Karpas-422 (cell line): ENCODE measurements around the gene ZNF512. TPM values are rescaled to one million over a fixed set of nuclear protein-coding genes. Genes with fewer than 3 reads are reported as not detected.
"Not testable (repeated sequence)": the region's sequence is repeated elsewhere in the genome, so short reads cannot be mapped to it uniquely, and the experiment has no call there.

Experiments used
- DNase-seq: peaks from one replicate; pipeline ENCODE4 v3.0.0-alpha.2; 2015
- H2AFZ ChIP-seq: fragments of 200-600 bp; sonication (generic); 2 replicates; pipeline ENCODE4 v1.6.1; 2014; ENCODE audit warnings: antibody characterized with exemption, low read length, mixed read lengths
- H3K27ac ChIP-seq: fragments of 200-600 bp; sonication (generic); 2 replicates; pipeline ENCODE4 v1.5.1; 2014; ENCODE audit warnings: mild to moderate bottlenecking, low read length, moderate library complexity
- H3K27me3 ChIP-seq: fragments of 200-600 bp; sonication (generic); 2 replicates; pipeline ENCODE4 v1.6.1; 2014; ENCODE audit warnings: low read length, mixed read lengths
- H3K36me3 ChIP-seq: fragments of 200-600 bp; sonication (generic); 2 replicates; pipeline ENCODE4 v1.6.1; 2014; ENCODE audit warnings: low read length, mixed read lengths; ENCODE audit not compliant: insufficient read depth
- H3K4me1 ChIP-seq: fragments of 200-600 bp; sonication (generic); 2 replicates; pipeline ENCODE4 v1.6.1; 2014; ENCODE audit warnings: mild to moderate bottlenecking, low read length, mixed read lengths
- H3K4me2 ChIP-seq: fragments of 200-600 bp; sonication (generic); 2 replicates; pipeline ENCODE4 v1.6.1; 2014; ENCODE audit warnings: low read length, low read depth, mild to moderate bottlenecking; ENCODE audit not compliant: poor library complexity, severe bottlenecking
- H3K4me3 ChIP-seq: fragments of 200-600 bp; sonication (generic); 2 replicates; pipeline ENCODE4 v1.5.1; 2014; ENCODE audit warnings: mild to moderate bottlenecking, antibody characterized with exemption, low read length, mixed read lengths
- H3K79me2 ChIP-seq: fragments of 200-600 bp; sonication (generic); 2 replicates; pipeline ENCODE4 v1.6.1; 2014; ENCODE audit warnings: mild to moderate bottlenecking, low read length, mixed read lengths
- H3K9ac ChIP-seq: fragments of 200-600 bp; sonication (generic); 2 replicates; pipeline ENCODE4 v1.6.0; 2014; ENCODE audit warnings: low read length
- H3K9me2 ChIP-seq: fragments of 200-600 bp; sonication (generic), shearing (Covaris generic); replicated peaks from 2 replicates; pipeline ENCODE4 v1.6.0; 2014; ENCODE audit warnings: mild to moderate bottlenecking, low read length, moderate library complexity; ENCODE audit not compliant: insufficient read depth
- H3K9me3 ChIP-seq: fragments of 300-700, 200-600 bp; sonication (generic); 2 replicates; pipeline ENCODE4 v1.6.1; 2014; ENCODE audit warnings: low read length, mixed read lengths
- H4K20me1 ChIP-seq: fragments of 200-600 bp; sonication (generic); 2 replicates; pipeline ENCODE4 v1.6.1; 2014; ENCODE audit warnings: mild to moderate bottlenecking, antibody characterized with exemption, low read length, low read depth; ENCODE audit not compliant: insufficient read depth
- total RNA-seq: library from RNA; depleted of rRNA; stranded (reverse); fragments of >200 nt; shearing (Covaris generic); gene quantifications from 2 replicates; pipeline ENCODE4 v1.2.3, GENCODE V29; 2014; ENCODE audit warnings: low replicate concordance; rRNA removed

Gene ZNF512
- total RNA-seq, result 38.3 and 43.7 TPM in 2 replicates

DNA sequence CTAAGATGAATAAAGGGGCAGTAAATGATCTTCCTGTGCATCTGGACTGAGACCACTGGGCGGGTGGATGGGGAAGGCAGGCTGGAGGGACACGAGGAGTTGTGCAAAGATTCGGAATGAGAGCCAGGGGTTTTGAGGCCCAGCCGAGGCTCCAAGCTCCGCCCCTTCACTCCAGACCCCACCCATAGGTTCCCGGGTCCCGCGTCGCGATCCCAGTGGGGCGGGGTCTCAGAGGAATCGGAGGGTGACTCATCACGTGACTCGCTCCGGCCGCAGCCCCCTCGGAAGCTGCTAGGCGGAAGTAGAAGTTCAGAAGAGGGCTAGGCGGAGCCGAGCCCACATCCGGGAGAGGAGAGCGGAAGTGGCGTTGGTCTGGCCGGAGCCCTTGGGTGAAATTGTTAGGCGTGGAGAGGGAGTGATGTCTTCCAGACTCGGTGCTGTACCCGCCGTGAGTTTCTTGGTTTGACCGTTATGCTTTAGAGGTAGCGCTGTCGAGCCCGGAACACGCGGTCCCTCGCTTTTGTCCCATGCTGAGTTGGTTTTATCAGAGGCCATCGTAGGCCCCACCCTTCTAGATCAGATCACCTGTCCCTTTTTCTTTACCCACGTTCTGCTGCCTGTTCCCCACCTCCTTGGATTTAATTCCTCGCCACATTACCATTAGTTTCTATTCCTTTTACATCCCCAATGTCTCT lies at the start of gene ZNF512:
TSS of gene ZNF512 (plus strand) at position 348 of the 695 bp plus-strand sequence. CDS start at position 419, 71 bp downstream.
- Histone ChIP-seq H3K36me3 (peaks cover 12% of the 10 kb centered on the region), H3K4me2 (peak within 1 kb of the TSS; percentile 67), H4K20me1 (no peaks in the 10 kb centered on the region), H3K4me3 (peak within 1 kb of the TSS; percentile 86), H3K4me1 (peaks cover 19% of the 10 kb centered on the region), H3K9me3 (no peaks in the 10 kb centered on the region), H3K27ac (no peak within 1 kb of the TSS), H2AFZ (peak within 1 kb of the TSS; percentile 86), H3K9me2 (no peaks in the 10 kb centered on the region; the same call in 1 of the 2 replicates), H3K79me2 (peaks cover 48% of the 10 kb centered on the region), H3K27me3 (no peaks in the 10 kb centered on the region), H3K9ac (peak within 1 kb of the TSS; percentile 78)
- DNase-seq, result peak; percentile 97

DNA sequence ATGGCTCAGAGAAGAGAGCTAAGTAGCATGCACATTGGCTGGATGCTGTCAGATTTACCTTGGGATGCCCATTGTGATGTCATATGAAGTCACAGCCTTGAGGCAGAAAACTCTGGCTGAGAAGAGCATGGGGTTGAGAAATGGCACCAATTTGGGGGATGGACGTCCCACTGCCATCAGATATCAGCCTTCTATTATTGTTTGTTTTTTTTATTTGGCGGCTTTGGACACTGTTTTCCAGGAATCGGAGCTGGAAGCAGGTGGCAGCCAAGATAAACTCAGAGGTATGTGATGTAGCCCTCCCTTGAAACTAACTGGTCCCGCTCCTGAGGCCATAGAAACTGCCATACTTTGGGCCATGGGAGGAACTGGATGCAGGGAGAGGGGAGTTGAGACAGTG lies 45.6 kb upstream of the ZNF512 start:
- H2AFZ ChIP-seq, result no peak overlapping the region
- no peak overlapping the region for H3K9ac ChIP-seq
- no peaks in the 10 kb centered on the region for H3K4me1 ChIP-seq
- H4K20me1 ChIP-seq, result no peaks in the 10 kb centered on the region
- H3K4me2 ChIP-seq, result no peak overlapping the region
- H3K4me3 ChIP-seq, result no peak overlapping the region
- H3K79me2 ChIP-seq, result no peaks in the 10 kb centered on the region
- DNase-seq, result peak; percentile 2
- H3K27me3 ChIP-seq, result no peaks in the 10 kb centered on the region
- no peaks in the 10 kb centered on the region for H3K9me3 ChIP-seq
- H3K27ac ChIP-seq, result no peak overlapping the region
- H3K9me2 ChIP-seq, result no peaks in the 10 kb centered on the region
- no peaks in the 10 kb centered on the region for H3K36me3 ChIP-seq

DNA sequence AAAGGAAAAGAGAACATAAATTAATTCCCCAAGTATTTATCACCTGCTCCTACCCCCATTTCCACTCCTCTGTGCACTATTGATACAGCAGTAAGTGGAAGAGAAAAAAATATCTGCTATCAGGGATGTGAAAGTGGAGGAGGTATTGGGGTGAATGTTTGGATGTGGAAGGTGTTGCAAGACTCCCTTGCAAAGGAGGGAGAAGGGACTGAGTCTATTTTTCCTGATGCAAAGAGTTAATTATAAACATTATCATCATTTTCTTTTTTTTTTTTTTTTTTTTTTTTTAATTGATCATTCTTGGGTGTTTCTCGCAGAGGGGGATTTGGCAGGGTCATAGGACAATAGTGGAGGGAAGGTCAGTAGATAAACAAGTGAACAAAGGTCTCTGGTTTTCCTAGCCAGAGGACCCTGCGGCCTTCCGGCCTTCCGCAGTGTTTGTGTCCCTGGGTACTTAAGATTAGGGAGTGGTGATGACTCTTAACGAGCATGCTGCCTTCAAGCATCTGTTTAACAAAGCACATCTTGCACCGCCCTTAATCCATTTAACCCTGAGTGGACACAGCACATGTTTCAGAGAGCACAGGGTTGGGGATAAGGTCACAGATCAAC lies 43.9 kb upstream of the ZNF512 start:
- H4K20me1 ChIP-seq, H3K9ac ChIP-seq, H3K27me3 ChIP-seq, DNase-seq, H3K9me3 ChIP-seq, H3K79me2 ChIP-seq, H3K4me3 ChIP-seq, H3K9me2 ChIP-seq, H3K36me3 ChIP-seq, H3K4me2 ChIP-seq, H3K4me1 ChIP-seq, H2AFZ ChIP-seq, H3K27ac ChIP-seq: not testable (repeated sequence)

GRCh38 chr2:27539649-27540048 lies 43.2 kb upstream of the ZNF512 start:
- DNase-seq, H3K4me3 ChIP-seq, H3K79me2 ChIP-seq, H2AFZ ChIP-seq, H3K36me3 ChIP-seq, H3K4me2 ChIP-seq, H3K27me3 ChIP-seq, H3K9me2 ChIP-seq, H4K20me1 ChIP-seq, H3K27ac ChIP-seq, H3K4me1 ChIP-seq, H3K9me3 ChIP-seq, H3K9ac ChIP-seq: not testable (repeated sequence)

GRCh38 chr2:27544143-27544821 lies 38.6 kb upstream of the ZNF512 start:
- Histone ChIP-seq H3K36me3 (no peaks in the 10 kb centered on the region), H3K9me3 (no peaks in the 10 kb centered on the region), H3K27me3 (no peaks in the 10 kb centered on the region), H3K27ac (no peak overlapping the region), H3K9me2 (no peaks in the 10 kb centered on the region), H3K4me3 (no peak overlapping the region), H4K20me1 (no peaks in the 10 kb centered on the region), H3K79me2 (no peaks in the 10 kb centered on the region), H3K4me2 (no peak overlapping the region), H3K4me1 (no peaks in the 10 kb centered on the region), H2AFZ (no peak overlapping the region), H3K9ac (no peak overlapping the region)
- peak; percentile 14 for DNase-seq

DNA sequence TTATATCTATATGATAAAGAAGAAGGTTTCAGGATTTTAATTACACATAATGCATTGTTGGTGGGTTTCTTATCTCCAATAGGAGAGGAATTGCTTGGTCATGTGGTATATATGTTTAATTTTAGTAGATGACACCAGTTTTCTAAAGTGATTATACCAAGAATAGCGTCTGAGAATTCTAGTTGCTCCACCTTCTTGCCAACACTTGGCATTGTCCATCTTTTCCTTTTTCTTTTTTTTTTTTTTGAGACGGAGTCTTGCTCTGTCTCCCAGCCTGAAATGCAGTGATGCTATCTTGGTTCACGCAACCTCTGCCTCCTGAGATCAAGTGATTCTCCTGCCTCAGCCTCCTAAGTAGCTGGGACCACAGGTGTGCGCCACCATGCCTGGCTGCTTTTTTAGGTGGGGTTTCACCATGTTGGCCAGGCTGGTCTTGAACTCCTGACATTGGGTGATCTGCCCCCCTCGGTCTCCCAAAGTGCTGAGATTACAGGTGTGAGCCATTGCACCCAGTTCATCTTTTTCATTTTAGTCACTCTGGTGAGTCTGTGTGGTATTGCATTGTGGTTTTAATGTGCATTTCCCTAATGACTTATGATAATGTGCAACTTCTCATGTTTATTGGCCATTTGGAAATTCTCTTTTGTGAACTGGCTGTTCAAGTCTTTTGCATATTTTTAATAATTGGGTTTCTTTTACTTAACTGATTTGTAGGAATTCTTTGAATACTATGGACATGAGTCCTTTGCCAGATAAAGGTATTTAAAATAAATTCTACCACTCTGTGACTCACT lies 37.3 kb upstream of the ZNF512 start:
- no peak overlapping the region for H2AFZ ChIP-seq
- no peaks in the 10 kb centered on the region for H3K9me3 ChIP-seq
- no peak overlapping the region for H3K4me2 ChIP-seq
- no peaks in the 10 kb centered on the region for H3K9me2 ChIP-seq
- no peaks in the 10 kb centered on the region for H4K20me1 ChIP-seq
- peak; percentile 39 for DNase-seq
- H3K4me3 ChIP-seq, result no peak overlapping the region
- no peaks in the 10 kb centered on the region for H3K36me3 ChIP-seq
- no peak overlapping the region for H3K9ac ChIP-seq
- H3K79me2 ChIP-seq, result no peaks in the 10 kb centered on the region
- no peaks in the 10 kb centered on the region for H3K4me1 ChIP-seq
- H3K27ac ChIP-seq, result no peak overlapping the region
- H3K27me3 ChIP-seq, result no peaks in the 10 kb centered on the region

DNA sequence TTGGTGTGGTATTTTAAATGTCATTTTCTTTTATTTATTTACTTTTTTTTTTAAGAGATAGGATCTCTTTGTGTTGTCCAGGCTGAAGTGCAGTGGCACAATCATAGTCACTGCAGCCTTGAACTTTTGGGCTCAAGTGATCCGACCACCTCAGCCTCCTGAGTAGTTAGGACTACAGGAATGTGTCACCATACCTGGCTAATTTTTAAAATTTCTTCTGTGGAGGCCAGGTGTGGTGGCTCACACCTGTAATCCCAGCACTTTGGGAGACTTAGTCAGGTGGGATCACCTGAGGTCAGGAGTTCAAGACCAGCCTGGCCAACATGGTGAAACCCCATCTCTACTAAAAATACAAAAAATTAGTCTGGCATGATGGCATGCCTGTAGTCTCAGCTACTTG lies 33.5 kb upstream of the ZNF512 start:
- no peak overlapping the region for H3K4me3 ChIP-seq
- H3K9me2 ChIP-seq, result no peaks in the 10 kb centered on the region
- H3K9ac ChIP-seq, result no peak overlapping the region
- no peak for DNase-seq
- H3K36me3 ChIP-seq, result no peaks in the 10 kb centered on the region
- H3K79me2 ChIP-seq, result no peaks in the 10 kb centered on the region
- no peak overlapping the region for H3K4me2 ChIP-seq
- H3K27ac ChIP-seq, result no peak overlapping the region
- H3K27me3 ChIP-seq, result no peaks in the 10 kb centered on the region
- H3K4me1 ChIP-seq, result no peaks in the 10 kb centered on the region
- H3K9me3 ChIP-seq, result no peaks in the 10 kb centered on the region
- no peak overlapping the region for H2AFZ ChIP-seq
- H4K20me1 ChIP-seq, result no peaks in the 10 kb centered on the region

- H3K27ac ChIP-seq, result no peak overlapping the region
- H3K79me2 ChIP-seq, result no peaks in the 10 kb centered on the region
- no peaks in the 10 kb centered on the region for H3K36me3 ChIP-seq
- no peak overlapping the region for H3K9ac ChIP-seq
- H3K4me1 ChIP-seq, result no peaks in the 10 kb centered on the region
- no peak for DNase-seq
- no peaks in the 10 kb centered on the region for H3K27me3 ChIP-seq
- no peaks in the 10 kb centered on the region for H4K20me1 ChIP-seq
- H3K9me3 ChIP-seq, result no peaks in the 10 kb centered on the region
- no peaks in the 10 kb centered on the region for H3K9me2 ChIP-seq
- no peak overlapping the region for H2AFZ ChIP-seq
- no peak overlapping the region for H3K4me2 ChIP-seq
- H3K4me3 ChIP-seq, result no peak overlapping the region
Observed at GRCh38 chr2:27551514-27551913, 31.3 kb upstream of the ZNF512 start.
